Mesenchymal stem cell (in vitro differentiated cells and primary cell): ENCODE results near the gene TNS1.

Experiments used
- DNase-seq: peaks from one replicate; pipeline ENCODE4 v3.0.0-alpha.2; 2013
- H2AFZ ChIP-seq: one replicate; pipeline ENCODE4 v1.6.1; 2013; ENCODE audit warnings: low read depth, mild to moderate bottlenecking, control low read depth, inconsistent platforms, low read length, moderate library complexity
- H2AK5ac ChIP-seq: 2 replicates; pipeline ENCODE4 v1.6.1; 2013; ENCODE audit warnings: low read length, moderate library complexity, mild to moderate bottlenecking, inconsistent platforms; ENCODE audit not compliant: severe bottlenecking
- H2BK120ac ChIP-seq: one replicate; pipeline ENCODE4 v1.6.1; 2013; ENCODE audit warnings: low read depth, mild to moderate bottlenecking, inconsistent platforms, low read length, moderate library complexity
- H2BK12ac ChIP-seq, 2 experiments: one replicate each; pipeline ENCODE4 v1.6.1; 2013; ENCODE audit warnings: inconsistent platforms in 2 of 2, low read length in 2 of 2, mild to moderate bottlenecking in 2 of 2, moderate library complexity in 2 of 2, control low read depth in 1 of 2
- H2BK15ac ChIP-seq: one replicate; pipeline ENCODE4 v1.6.1; 2013; ENCODE audit warnings: mild to moderate bottlenecking, low read depth, inconsistent platforms; ENCODE audit not compliant: poor library complexity, severe bottlenecking
- H2BK5ac ChIP-seq: 2 replicates; pipeline ENCODE4 v1.6.1; 2013; ENCODE audit warnings: low read depth, mild to moderate bottlenecking, low read length, control low read depth, inconsistent platforms; ENCODE audit not compliant: poor library complexity, severe bottlenecking
- H3K14ac ChIP-seq, 2 experiments: one replicate each; pipeline ENCODE4 v1.6.1; 2013; ENCODE audit warnings: inconsistent platforms in 2 of 2, low read length in 2 of 2, control low read depth in 1 of 2, mild to moderate bottlenecking in 1 of 2, moderate library complexity in 1 of 2
- H3K18ac ChIP-seq, 2 experiments: one replicate each; pipeline ENCODE4 v1.6.1; 2013; ENCODE audit warnings: inconsistent platforms in 2 of 2, low read length in 2 of 2, control low read depth in 1 of 2, low read depth in 1 of 2, mild to moderate bottlenecking in 1 of 2
- H3K23ac ChIP-seq, 2 experiments: one replicate each; pipeline ENCODE4 v1.6.1; 2013; ENCODE audit warnings: inconsistent platforms in 2 of 2, low read length in 2 of 2, mild to moderate bottlenecking in 2 of 2, moderate library complexity in 2 of 2, control low read depth in 1 of 2
- H3K27ac ChIP-seq: 2 replicates; pipeline ENCODE4 v1.5.1; 2013; ENCODE audit warnings: mild to moderate bottlenecking, moderate library complexity, low read length, control low read depth, inconsistent platforms; ENCODE audit not compliant: poor library complexity, severe bottlenecking
- H3K27me3 ChIP-seq, 2 experiments: 2 replicates each; pipeline versions ENCODE4 v1.6.1 to v1.7.0; 2013; ENCODE audit warnings: low read length in 2 of 2, mild to moderate bottlenecking in 2 of 2, moderate library complexity in 2 of 2, control low read depth in 1 of 2, inconsistent platforms in 1 of 2; ENCODE audit not compliant: control insufficient read depth in 1 of 2, insufficient read depth in 1 of 2
- H3K36me3 ChIP-seq, 2 experiments: 2 replicates each; pipeline versions ENCODE4 v1.6.1 to v1.7.0; 2013; ENCODE audit warnings: low read length in 2 of 2, control low read depth in 1 of 2, inconsistent platforms in 1 of 2, low read depth in 1 of 2, mild to moderate bottlenecking in 1 of 2; ENCODE audit not compliant: insufficient read depth in 2 of 2, control insufficient read depth in 1 of 2
- H3K4ac ChIP-seq, 2 experiments: one replicate each; pipeline ENCODE4 v1.6.1; 2013; ENCODE audit warnings: inconsistent platforms in 2 of 2, low read length in 2 of 2, mild to moderate bottlenecking in 2 of 2, moderate library complexity in 2 of 2, control low read depth in 1 of 2, low read depth in 1 of 2
- H3K4me1 ChIP-seq: 2 replicates; pipeline ENCODE4 v1.6.1; 2013; ENCODE audit warnings: low read depth, low read length, control low read depth; ENCODE audit not compliant: control insufficient read depth, insufficient read depth
- H3K4me2 ChIP-seq: 2 replicates; pipeline ENCODE4 v1.6.1; 2013; ENCODE audit warnings: low read length, mild to moderate bottlenecking, inconsistent platforms; ENCODE audit not compliant: poor library complexity, severe bottlenecking
- H3K4me3 ChIP-seq, 2 experiments: 2 replicates each; pipeline versions ENCODE4 v1.5.1 to v1.7.0; 2013; ENCODE audit warnings: low read length in 2 of 2, mild to moderate bottlenecking in 2 of 2, control low read depth in 1 of 2, low read depth in 1 of 2; ENCODE audit not compliant: insufficient read depth in 1 of 2
- H3K79me1 ChIP-seq: replicated peaks from 2 replicates; pipeline ENCODE4 v1.6.1; 2013; ENCODE audit warnings: mild to moderate bottlenecking, control low read depth, low read length, inconsistent platforms; ENCODE audit not compliant: poor library complexity, severe bottlenecking
- H3K9ac ChIP-seq: 2 replicates; pipeline ENCODE4 v1.7.0; 2013; ENCODE audit warnings: mild to moderate bottlenecking, low read length, moderate library complexity
- H3K9me3 ChIP-seq: 2 replicates; pipeline ENCODE4 v1.7.0; 2013; ENCODE audit warnings: mild to moderate bottlenecking, low read length; ENCODE audit not compliant: control insufficient read depth
- H4K8ac ChIP-seq: one replicate; pipeline ENCODE4 v1.6.1; 2013; ENCODE audit warnings: inconsistent platforms, mild to moderate bottlenecking, low read length, moderate library complexity
- H4K91ac ChIP-seq: one replicate; pipeline ENCODE4 v1.6.1; 2013; ENCODE audit warnings: mild to moderate bottlenecking, low read length, inconsistent platforms
- WGBS: methylation state at CpG from one replicate; pipeline ENCODE4 v1.1.7; 2013; ENCODE audit warnings: mixed read lengths; 5-methylcytosine and 5-hydroxymethylcytosine counted together

TNS1 gene

GRCh38 chr2:217966423-217967070, 36.2 kb downstream of the TNS1 start:
- Histone ChIP-seq H3K18ac (peak overlapping the region; percentile 28 to 55), H2AK5ac (peak overlapping the region; percentile 41), H3K23ac (no peak overlapping the region), H3K27me3 (no peaks in the 10 kb centered on the region), H2BK5ac (no peak overlapping the region), H2BK15ac (no peak overlapping the region), H4K8ac (no peak overlapping the region), H2AFZ (no peak overlapping the region), H3K4me1 (peaks cover 22% of the 10 kb centered on the region), H2BK120ac (no peak overlapping the region), H3K14ac (peak overlapping the region in 1 of 2 experiments; percentile 76), H4K91ac (no peak overlapping the region), H3K9ac (peak overlapping the region; percentile 69), H3K79me1 (peaks cover 3% of the 10 kb centered on the region), H3K4me2 (no peak overlapping the region), H3K4ac (no peak overlapping the region), H3K36me3 (peaks cover 0 to 21% of the 10 kb centered on the region in 2 experiments), H3K9me3 (no peaks in the 10 kb centered on the region), H3K27ac (peak overlapping the region; percentile 73), H2BK12ac (peak overlapping the region in 1 of 2 experiments; percentile 51), H3K4me3 (peak overlapping the region in 1 of 2 experiments; percentile 4)
- DNase-seq: peak; percentile 65
- WGBS: 63% methylated on average over 10 of the region's 10 CpGs

DNA sequence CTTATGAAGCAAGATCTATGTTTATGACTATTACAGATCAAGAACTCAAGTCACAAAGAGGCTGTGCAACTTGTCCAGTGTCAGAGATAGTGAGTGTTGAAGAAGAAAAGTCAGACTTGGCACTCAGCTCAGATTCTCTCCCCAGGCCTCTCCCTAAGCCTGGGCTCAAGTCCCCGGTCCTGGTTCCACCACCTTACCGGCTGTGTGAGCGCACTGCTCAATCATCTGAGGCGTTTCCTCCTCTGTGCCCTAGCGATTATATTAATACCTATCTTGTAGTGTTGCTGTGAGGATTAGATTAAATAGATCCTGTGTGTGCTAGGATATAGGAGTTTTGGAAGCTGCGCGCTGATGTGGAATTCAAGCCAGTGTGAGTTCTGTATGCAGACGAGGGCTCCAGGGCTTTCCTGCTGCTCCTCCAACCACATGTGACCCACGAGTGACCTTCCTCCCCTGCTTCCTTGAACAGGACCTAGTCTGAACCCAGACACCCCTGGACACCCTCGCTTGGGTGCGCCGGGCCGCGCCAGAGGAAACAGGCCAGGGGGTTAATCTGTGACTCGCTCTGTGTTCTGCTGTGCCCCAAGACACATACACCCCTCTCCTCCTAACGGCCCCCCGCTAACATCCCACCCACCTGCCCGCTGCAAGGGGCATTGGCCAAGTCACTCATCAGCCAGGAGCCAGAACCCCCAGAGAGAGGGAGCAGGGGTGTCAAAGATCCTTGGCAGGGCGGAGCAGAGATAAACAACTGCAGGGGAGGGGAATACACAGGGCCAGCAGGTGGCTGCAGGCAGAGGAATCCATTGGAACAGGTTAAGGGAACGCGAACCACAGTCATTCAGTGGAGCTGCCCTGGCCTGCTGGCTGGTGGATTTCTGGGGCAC, 38.3 kb downstream of the TNS1 start:
- H3K23ac ChIP-seq: no peak overlapping the region
- H2AFZ ChIP-seq: no peak overlapping the region
- no peak overlapping the region for H2AK5ac ChIP-seq
- H3K9ac ChIP-seq: peak overlapping the region; percentile 41
- H4K91ac ChIP-seq: peak overlapping the region; percentile 69
- H2BK5ac ChIP-seq: no peak overlapping the region
- peak overlapping the region; percentile 6 for H2BK120ac ChIP-seq
- DNase-seq: no peak
- H3K4me2 ChIP-seq: peak overlapping the region; percentile 56
- H3K27me3 ChIP-seq: no peaks in the 10 kb centered on the region
- H3K79me1 ChIP-seq: peaks cover 12% of the 10 kb centered on the region
- no peak overlapping the region for H4K8ac ChIP-seq
- H3K18ac ChIP-seq: peak overlapping the region; percentile 38 to 73
- H2BK12ac ChIP-seq: peak overlapping the region in 1 of 2 experiments; percentile 42
- peaks cover 0 to 15% of the 10 kb centered on the region in 2 experiments for H3K36me3 ChIP-seq
- no peak overlapping the region for H2BK15ac ChIP-seq
- H3K4me3 ChIP-seq: no peak overlapping the region
- WGBS: 82% methylated on average over 18 of the region's 21 CpGs
- peaks cover 33% of the 10 kb centered on the region for H3K4me1 ChIP-seq
- peak overlapping the region; percentile 70 for H3K27ac ChIP-seq
- H3K14ac ChIP-seq: no peak overlapping the region
- H3K4ac ChIP-seq: peak overlapping the region in 1 of 2 experiments; percentile 9
- H3K9me3 ChIP-seq: no peaks in the 10 kb centered on the region

DNA sequence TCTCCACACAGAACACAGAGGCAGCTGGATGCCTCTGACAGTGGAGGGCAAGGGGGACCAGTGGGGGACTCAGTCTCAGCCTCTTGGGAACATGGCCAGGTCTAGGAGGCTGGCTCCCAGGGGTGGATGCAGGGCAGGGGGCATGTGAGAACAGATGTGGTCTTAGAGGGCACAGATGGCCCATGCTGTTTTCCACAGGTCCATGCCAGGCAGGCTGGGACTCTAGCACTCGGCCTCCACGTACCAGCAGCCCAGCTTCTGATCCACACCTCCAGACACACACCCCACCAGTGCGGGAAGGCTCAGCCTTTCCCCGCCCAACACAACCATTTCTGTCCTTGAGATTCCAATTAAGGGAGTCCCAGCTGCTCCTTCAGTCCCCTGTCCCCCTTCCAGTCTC, 42.4 kb downstream of the TNS1 start:
- H2BK5ac ChIP-seq: no peak overlapping the region
- no peak overlapping the region for H2BK120ac ChIP-seq
- no peak overlapping the region for H2BK15ac ChIP-seq
- H3K27me3 ChIP-seq: peaks cover 0 to 3% of the 10 kb centered on the region in 2 experiments
- no peak overlapping the region for H3K4ac ChIP-seq
- no peak for DNase-seq
- no peaks in the 10 kb centered on the region for H3K9me3 ChIP-seq
- H2AK5ac ChIP-seq: peak overlapping the region; percentile 36
- no peak overlapping the region for H3K18ac ChIP-seq
- WGBS: 92% methylated on average over 4 of the region's 4 CpGs
- H3K4me3 ChIP-seq: no peak overlapping the region
- H3K9ac ChIP-seq: no peak overlapping the region
- no peak overlapping the region for H3K4me2 ChIP-seq
- peaks cover 0 to 39% of the 10 kb centered on the region in 2 experiments for H3K36me3 ChIP-seq
- no peak overlapping the region for H2AFZ ChIP-seq
- H3K14ac ChIP-seq: no peak overlapping the region
- no peak overlapping the region for H2BK12ac ChIP-seq
- peaks cover 32% of the 10 kb centered on the region for H3K4me1 ChIP-seq
- H3K79me1 ChIP-seq: peaks cover 31% of the 10 kb centered on the region
- H3K23ac ChIP-seq: no peak overlapping the region
- no peak overlapping the region for H4K8ac ChIP-seq
- H4K91ac ChIP-seq: no peak overlapping the region
- no peak overlapping the region for H3K27ac ChIP-seq

DNA sequence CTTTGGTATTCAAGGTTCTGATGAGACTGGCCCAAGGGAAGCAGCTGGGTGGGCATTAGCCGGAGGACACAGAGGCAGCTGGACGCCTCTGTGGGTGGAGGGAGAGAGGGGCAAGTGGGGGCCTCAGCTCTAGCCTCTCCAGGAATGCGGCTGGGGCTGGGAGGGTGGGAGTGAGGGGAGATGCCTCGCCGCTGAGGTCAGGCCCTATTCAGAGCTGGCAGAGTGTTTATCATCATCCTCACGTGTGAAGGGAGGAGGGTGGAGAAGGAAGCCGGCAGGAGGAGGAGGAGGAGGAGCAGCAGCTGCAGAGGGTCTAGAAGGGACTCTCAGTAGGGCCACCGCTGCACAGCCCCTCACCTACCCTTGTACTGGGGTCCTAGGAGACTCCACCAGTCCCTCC, 43.1 kb downstream of the TNS1 start:
- no peak overlapping the region for H3K14ac ChIP-seq

More for the DNA sequence above, 43.1 kb downstream of the TNS1 start:
- Histone ChIP-seq H3K27me3 (peaks cover 0 to 3% of the 10 kb centered on the region in 2 experiments), H3K4me1 (peaks cover 28% of the 10 kb centered on the region), H3K9me3 (no peaks in the 10 kb centered on the region), H3K18ac (no peak overlapping the region), H3K4me2 (no peak overlapping the region), H2AFZ (no peak overlapping the region), H4K8ac (no peak overlapping the region), H3K23ac (no peak overlapping the region), H3K4ac (no peak overlapping the region), H2BK15ac (no peak overlapping the region), H3K36me3 (peaks cover 0 to 40% of the 10 kb centered on the region in 2 experiments), H3K27ac (no peak overlapping the region), H3K4me3 (no peak overlapping the region), H3K9ac (no peak overlapping the region), H2BK12ac (no peak overlapping the region), H3K79me1 (peaks cover 36% of the 10 kb centered on the region), H2BK120ac (no peak overlapping the region), H2AK5ac (peak overlapping the region; percentile 19), H4K91ac (no peak overlapping the region), H2BK5ac (no peak overlapping the region)
- 22% methylated on average over 4 of the region's 8 CpGs for WGBS
- no peak for DNase-seq
